GM12878 (cell line): ENCODE measurements around the gene MXRA8. TPM values are rescaled to one million over a fixed set of nuclear protein-coding genes. Genes with fewer than 3 reads are reported as not detected.

Experiments
- CEBPB ChIP-seq, 2 experiments: fragments of 150-350 bp in 1 of 2; IDR thresholded peaks; 2 replicates each; pipeline ENCODE4 v1.6.1; 2012 to 2014; ENCODE audit warnings: low read depth in 2 of 2, low read length in 2 of 2, borderline replicate concordance in 1 of 2, inconsistent platforms in 1 of 2
- FOS ChIP-seq: IDR thresholded peaks from 3 replicates; pipeline ENCODE4 v1.6.1; 2011; ENCODE audit warnings: borderline replicate concordance; ENCODE audit not compliant: insufficient read length; ENCODE audit errors: extremely low read depth
- MTA3 ChIP-seq: IDR thresholded peaks from 2 replicates; pipeline ENCODE4 v1.6.1; 2012; ENCODE audit warnings: low read length, inconsistent platforms, borderline replicate concordance
- MXI1 ChIP-seq: fragments of 150-350 bp; IDR thresholded peaks from 2 replicates; pipeline ENCODE4 v1.6.1; 2011; ENCODE audit warnings: low read depth, mild to moderate bottlenecking, inconsistent platforms, low read length, improper control_type of control experiment
- NFIC ChIP-seq: IDR thresholded peaks from 2 replicates; pipeline ENCODE4 v1.6.1; 2012; ENCODE audit warnings: low read depth, mild to moderate bottlenecking, inconsistent platforms, low read length, moderate library complexity
- NR2F1 ChIP-seq: fragments of 450-650 bp; conservative IDR thresholded peaks from 2 replicates; pipeline ENCODE4 v1.6.1; 2017; ENCODE audit warnings: mild to moderate bottlenecking
- POLR2A ChIP-seq: IDR thresholded peaks from 2 replicates; pipeline ENCODE4 v1.6.1; 2011; ENCODE audit warnings: low read depth, mild to moderate bottlenecking, low read length
- POLR2AphosphoS2 ChIP-seq: IDR thresholded peaks from 2 replicates; pipeline ENCODE4 v1.6.1; 2011; ENCODE audit warnings: low read depth, mild to moderate bottlenecking, low read length, improper control_type of control experiment, moderate library complexity
- RBBP5 ChIP-seq: fragments of 200-600 bp; sonication (generic); conservative IDR thresholded peaks from 2 replicates; pipeline ENCODE4 v1.6.1; 2016
- RELA ChIP-seq: fragments of 450-650 bp; IDR thresholded peaks from 2 replicates; pipeline ENCODE4 v1.8.0; 2014; ENCODE audit warnings: borderline replicate concordance; ENCODE audit not compliant: partially characterized antibody
- STAT1 ChIP-seq: fragments of 450-650 bp; conservative IDR thresholded peaks from 2 replicates; pipeline ENCODE4 v1.6.1; 2014; ENCODE audit warnings: antibody characterized with exemption, mild to moderate bottlenecking
- SUZ12 ChIP-seq: fragments of 200-600 bp; sonication (generic); IDR thresholded peaks from one replicate; pipeline ENCODE4 v1.6.1; 2018; ENCODE audit warnings: antibody characterized with exemption, mild to moderate bottlenecking; ENCODE audit not compliant: unreplicated experiment
- TAF1 ChIP-seq: IDR thresholded peaks from 2 replicates; pipeline ENCODE4 v1.6.1; 2011; ENCODE audit warnings: mild to moderate bottlenecking, low read depth, low read length, borderline replicate concordance
- TCF7 ChIP-seq: IDR thresholded peaks from 2 replicates; pipeline ENCODE4 v1.6.1; 2014; ENCODE audit warnings: antibody characterized with exemption, borderline replicate concordance
- ZNF24 ChIP-seq: fragments of 450-650 bp; IDR thresholded peaks from 2 replicates; pipeline ENCODE4 v1.6.1; 2017; ENCODE audit warnings: antibody characterized with exemption, mild to moderate bottlenecking
- ZSCAN29 ChIP-seq: fragments of 450-650 bp; IDR thresholded peaks from 2 replicates; pipeline ENCODE4 v1.6.1; 2017; ENCODE audit warnings: mild to moderate bottlenecking, moderate library complexity
- polyA plus RNA-seq, 11 experiments: library from polyadenylated mRNA; depleted of rRNA in 4 of 11; unstranded in 6 of 11; stranded (reverse) in 5 of 11; fragments of >200 nt; fragmentation: Nextera tagmentation in 4 of 11; fragmentation: Illumina TruSeq in 1 of 11; extraction: Ambion mirVana in 4 of 11; extraction: Trizol in 1 of 11; gene quantifications; 1 replicate in 1 of 11; 2 replicates in 10 of 11; pipeline versions ENCODE4 v1.2.1 to v1.2.3, GENCODE V29; 2011 to 2016; ENCODE audit warnings: inconsistent platforms in 2 of 11, missing spikeins in 2 of 11, low read depth in 1 of 11
- total RNA-seq, 4 experiments: library from RNA; depleted of rRNA in 3 of 4; stranded (reverse); fragments of >200 nt in 3 of 4; fragmentation: Illumina TruSeq in 1 of 4; extraction: Trizol in 1 of 4; gene quantifications; 2 replicates each; pipeline versions ENCODE4 v1.2.1 to v1.2.3, GENCODE V29; 2013 to 2021
- TF ChIP-seq, protein P1 (sequence below): fragments of 450-650 bp; IDR thresholded peaks from 2 replicates; pipeline ENCODE4 v1.6.1; 2017; ENCODE audit warnings: low read depth, mild to moderate bottlenecking, moderate library complexity
- TF ChIP-seq, protein P2 (sequence below): fragments of 450-650 bp; formaldehyde crosslinking; IDR thresholded peaks from 2 replicates; pipeline ENCODE4 v1.5.0; 2022; ENCODE audit warnings: mild to moderate bottlenecking, missing genetic modification characterization
- TF ChIP-seq, protein P3 (sequence below): fragments of 450-650 bp; IDR thresholded peaks from 2 replicates; pipeline ENCODE4 v1.6.1; 2017; ENCODE audit warnings: mild to moderate bottlenecking, moderate library complexity
- TF ChIP-seq, protein P4 (sequence below): fragments of 150-350 bp; IDR thresholded peaks from 2 replicates; pipeline ENCODE4 v1.6.1; 2014; ENCODE audit warnings: mild to moderate bottlenecking, low read depth, low read length

Gene MXRA8
- total and polyA plus RNA-seq, 10 of the 15 experiments (the other 5 are each of a cell fraction or from before 2014, with no cell fraction given), result 0.11 to 0.54 (median 0.21) TPM; not detected in 6

DNA sequence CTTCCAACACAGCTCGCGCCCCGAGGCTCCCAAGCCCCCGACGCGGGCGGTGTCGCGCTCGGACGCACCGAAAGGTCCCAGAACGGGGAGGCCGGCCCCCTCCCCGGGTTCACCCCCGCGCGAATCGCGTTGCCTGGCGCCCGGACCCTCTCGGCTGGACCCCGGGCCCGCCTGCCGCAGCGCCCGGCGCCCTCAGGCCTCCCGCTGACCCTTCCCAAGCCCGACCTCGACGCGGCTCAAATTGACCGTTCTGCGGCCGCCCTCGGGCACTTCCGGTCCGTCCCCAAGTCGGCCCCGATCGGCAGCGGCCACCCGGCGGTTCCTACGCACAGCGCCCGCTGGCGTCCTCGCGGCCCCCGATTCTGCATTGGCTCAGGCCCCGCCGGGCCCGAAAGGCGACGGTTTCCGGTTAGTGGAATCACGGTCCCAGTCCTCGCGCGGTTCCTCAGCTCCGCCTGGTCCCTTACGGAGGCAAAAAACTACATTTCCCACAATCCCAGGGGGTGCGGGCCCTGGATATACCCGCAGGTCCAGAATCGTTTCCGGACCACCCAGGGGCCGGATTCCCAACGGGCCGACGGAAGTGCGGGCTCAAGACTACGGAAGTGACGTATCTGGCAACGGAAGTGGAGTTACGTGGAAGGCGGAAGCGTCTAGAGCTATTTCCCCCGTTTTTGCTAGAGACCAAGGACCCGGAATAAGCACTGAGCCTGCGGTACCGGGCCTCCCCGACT, 16.7 kb upstream of the MXRA8 start, which contains the start of gene AURKAIP1 (continued):
- TF ChIP-seq RELA (peak; percentile 94), CEBPB (IDR thresholded peaks at IDR 0.05; ENCODE audit: borderline replicate concordance in 1 of 2, low read depth in 2 of 2, low read length in 2 of 2) (no peak), POLR2A (peak; percentile 86), STAT1 (peak; percentile 99), RBBP5 (peak; percentile 90; the same call in 1 of the 2 replicates), NR2F1 (peak; percentile 85), POLR2AphosphoS2 (peak; percentile 77; the same call in 1 of the 2 replicates), FOS (no peak), TAF1 (peak; percentile 72), MXI1 (peak; percentile 84), SUZ12 (no peak), MTA3 (no peak), TCF7 (no peak; the same call in 1 of the 2 replicates), ZSCAN29 (peak; percentile 91), ZNF24 (peak; percentile 93), NFIC (no peak; the same call in 1 of the 2 replicates)
- TF ChIP-seq, protein P1, sequence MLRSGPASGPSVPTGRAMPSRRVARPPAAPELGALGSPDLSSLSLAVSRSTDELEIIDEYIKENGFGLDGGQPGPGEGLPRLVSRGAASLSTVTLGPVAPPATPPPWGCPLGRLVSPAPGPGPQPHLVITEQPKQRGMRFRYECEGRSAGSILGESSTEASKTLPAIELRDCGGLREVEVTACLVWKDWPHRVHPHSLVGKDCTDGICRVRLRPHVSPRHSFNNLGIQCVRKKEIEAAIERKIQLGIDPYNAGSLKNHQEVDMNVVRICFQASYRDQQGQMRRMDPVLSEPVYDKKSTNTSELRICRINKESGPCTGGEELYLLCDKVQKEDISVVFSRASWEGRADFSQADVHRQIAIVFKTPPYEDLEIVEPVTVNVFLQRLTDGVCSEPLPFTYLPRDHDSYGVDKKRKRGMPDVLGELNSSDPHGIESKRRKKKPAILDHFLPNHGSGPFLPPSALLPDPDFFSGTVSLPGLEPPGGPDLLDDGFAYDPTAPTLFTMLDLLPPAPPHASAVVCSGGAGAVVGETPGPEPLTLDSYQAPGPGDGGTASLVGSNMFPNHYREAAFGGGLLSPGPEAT, result peak; percentile 98
- TF ChIP-seq, protein P2, sequence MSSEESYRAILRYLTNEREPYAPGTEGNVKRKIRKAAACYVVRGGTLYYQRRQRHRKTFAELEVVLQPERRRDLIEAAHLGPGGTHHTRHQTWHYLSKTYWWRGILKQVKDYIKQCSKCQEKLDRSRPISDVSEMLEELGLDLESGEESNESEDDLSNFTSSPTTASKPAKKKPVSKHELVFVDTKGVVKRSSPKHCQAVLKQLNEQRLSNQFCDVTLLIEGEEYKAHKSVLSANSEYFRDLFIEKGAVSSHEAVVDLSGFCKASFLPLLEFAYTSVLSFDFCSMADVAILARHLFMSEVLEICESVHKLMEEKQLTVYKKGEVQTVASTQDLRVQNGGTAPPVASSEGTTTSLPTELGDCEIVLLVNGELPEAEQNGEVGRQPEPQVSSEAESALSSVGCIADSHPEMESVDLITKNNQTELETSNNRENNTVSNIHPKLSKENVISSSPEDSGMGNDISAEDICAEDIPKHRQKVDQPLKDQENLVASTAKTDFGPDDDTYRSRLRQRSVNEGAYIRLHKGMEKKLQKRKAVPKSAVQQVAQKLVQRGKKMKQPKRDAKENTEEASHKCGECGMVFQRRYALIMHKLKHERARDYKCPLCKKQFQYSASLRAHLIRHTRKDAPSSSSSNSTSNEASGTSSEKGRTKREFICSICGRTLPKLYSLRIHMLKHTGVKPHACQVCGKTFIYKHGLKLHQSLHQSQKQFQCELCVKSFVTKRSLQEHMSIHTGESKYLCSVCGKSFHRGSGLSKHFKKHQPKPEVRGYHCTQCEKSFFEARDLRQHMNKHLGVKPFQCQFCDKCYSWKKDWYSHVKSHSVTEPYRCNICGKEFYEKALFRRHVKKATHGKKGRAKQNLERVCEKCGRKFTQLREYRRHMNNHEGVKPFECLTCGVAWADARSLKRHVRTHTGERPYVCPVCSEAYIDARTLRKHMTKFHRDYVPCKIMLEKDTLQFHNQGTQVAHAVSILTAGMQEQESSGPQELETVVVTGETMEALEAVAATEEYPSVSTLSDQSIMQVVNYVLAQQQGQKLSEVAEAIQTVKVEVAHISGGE (CRISPR knock-in tag), result peak; percentile 99
- TF ChIP-seq, protein P3, sequence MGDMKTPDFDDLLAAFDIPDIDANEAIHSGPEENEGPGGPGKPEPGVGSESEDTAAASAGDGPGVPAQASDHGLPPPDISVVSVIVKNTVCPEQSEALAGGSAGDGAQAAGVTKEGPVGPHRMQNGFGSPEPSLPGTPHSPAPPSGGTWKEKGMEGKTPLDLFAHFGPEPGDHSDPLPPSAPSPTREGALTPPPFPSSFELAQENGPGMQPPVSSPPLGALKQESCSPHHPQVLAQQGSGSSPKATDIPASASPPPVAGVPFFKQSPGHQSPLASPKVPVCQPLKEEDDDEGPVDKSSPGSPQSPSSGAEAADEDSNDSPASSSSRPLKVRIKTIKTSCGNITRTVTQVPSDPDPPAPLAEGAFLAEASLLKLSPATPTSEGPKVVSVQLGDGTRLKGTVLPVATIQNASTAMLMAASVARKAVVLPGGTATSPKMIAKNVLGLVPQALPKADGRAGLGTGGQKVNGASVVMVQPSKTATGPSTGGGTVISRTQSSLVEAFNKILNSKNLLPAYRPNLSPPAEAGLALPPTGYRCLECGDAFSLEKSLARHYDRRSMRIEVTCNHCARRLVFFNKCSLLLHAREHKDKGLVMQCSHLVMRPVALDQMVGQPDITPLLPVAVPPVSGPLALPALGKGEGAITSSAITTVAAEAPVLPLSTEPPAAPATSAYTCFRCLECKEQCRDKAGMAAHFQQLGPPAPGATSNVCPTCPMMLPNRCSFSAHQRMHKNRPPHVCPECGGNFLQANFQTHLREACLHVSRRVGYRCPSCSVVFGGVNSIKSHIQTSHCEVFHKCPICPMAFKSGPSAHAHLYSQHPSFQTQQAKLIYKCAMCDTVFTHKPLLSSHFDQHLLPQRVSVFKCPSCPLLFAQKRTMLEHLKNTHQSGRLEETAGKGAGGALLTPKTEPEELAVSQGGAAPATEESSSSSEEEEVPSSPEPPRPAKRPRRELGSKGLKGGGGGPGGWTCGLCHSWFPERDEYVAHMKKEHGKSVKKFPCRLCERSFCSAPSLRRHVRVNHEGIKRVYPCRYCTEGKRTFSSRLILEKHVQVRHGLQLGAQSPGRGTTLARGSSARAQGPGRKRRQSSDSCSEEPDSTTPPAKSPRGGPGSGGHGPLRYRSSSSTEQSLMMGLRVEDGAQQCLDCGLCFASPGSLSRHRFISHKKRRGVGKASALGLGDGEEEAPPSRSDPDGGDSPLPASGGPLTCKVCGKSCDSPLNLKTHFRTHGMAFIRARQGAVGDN, result peak; percentile 80
- TF ChIP-seq, protein P4, sequence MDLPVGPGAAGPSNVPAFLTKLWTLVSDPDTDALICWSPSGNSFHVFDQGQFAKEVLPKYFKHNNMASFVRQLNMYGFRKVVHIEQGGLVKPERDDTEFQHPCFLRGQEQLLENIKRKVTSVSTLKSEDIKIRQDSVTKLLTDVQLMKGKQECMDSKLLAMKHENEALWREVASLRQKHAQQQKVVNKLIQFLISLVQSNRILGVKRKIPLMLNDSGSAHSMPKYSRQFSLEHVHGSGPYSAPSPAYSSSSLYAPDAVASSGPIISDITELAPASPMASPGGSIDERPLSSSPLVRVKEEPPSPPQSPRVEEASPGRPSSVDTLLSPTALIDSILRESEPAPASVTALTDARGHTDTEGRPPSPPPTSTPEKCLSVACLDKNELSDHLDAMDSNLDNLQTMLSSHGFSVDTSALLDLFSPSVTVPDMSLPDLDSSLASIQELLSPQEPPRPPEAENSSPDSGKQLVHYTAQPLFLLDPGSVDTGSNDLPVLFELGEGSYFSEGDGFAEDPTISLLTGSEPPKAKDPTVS, result no peak
